ENCODE data around the gene SLC2A11. TPM values are rescaled to one million over a fixed set of nuclear protein-coding genes. Genes with fewer than 3 reads are reported as not detected.

The SLC2A11 gene
- total and polyA plus RNA-seq, 9 of the 15 experiments (the other 6 are each of a cell fraction or from before 2014, with no cell fraction given), result 0.44 to 2.7 (median 2.1) TPM

DNA sequence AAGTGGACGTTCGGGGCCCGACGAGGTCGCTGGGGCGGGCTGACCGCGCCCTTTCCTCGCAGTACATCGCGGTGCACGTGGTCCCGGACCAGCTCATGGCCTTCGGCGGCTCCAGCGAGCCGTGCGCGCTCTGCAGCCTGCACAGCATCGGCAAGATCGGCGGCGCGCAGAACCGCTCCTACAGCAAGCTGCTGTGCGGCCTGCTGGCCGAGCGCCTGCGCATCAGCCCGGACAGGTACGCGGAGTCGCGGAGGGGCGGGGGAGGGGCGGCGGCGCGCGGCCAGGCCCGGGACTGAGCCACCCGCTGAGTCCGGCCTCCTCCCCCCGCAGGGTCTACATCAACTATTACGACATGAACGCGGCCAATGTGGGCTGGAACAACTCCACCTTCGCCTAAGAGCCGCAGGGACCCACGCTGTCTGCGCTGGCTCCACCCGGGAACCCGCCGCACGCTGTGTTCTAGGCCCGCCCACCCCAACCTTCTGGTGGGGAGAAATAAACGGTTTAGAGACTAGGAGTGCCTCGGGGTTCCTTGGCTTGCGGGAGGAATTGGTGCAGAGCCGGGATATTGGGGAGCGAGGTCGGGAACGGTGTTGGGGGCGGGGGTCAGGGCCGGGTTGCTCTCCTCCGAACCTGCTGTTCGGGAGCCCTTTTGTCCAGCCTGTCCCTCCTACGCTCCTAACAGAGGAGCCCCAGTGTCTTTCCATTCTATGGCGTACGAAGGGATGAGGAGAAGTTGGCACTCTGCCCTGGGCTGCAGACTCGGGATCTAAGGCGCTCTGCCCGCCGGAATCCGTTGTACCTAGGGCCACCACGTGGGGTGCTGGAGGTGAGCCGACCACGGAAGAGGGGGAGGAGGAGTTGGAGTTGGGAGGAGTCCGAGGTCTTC is 37.3 kb downstream of the SLC2A11 start (continued):
- TF ChIP-seq, protein P1, sequence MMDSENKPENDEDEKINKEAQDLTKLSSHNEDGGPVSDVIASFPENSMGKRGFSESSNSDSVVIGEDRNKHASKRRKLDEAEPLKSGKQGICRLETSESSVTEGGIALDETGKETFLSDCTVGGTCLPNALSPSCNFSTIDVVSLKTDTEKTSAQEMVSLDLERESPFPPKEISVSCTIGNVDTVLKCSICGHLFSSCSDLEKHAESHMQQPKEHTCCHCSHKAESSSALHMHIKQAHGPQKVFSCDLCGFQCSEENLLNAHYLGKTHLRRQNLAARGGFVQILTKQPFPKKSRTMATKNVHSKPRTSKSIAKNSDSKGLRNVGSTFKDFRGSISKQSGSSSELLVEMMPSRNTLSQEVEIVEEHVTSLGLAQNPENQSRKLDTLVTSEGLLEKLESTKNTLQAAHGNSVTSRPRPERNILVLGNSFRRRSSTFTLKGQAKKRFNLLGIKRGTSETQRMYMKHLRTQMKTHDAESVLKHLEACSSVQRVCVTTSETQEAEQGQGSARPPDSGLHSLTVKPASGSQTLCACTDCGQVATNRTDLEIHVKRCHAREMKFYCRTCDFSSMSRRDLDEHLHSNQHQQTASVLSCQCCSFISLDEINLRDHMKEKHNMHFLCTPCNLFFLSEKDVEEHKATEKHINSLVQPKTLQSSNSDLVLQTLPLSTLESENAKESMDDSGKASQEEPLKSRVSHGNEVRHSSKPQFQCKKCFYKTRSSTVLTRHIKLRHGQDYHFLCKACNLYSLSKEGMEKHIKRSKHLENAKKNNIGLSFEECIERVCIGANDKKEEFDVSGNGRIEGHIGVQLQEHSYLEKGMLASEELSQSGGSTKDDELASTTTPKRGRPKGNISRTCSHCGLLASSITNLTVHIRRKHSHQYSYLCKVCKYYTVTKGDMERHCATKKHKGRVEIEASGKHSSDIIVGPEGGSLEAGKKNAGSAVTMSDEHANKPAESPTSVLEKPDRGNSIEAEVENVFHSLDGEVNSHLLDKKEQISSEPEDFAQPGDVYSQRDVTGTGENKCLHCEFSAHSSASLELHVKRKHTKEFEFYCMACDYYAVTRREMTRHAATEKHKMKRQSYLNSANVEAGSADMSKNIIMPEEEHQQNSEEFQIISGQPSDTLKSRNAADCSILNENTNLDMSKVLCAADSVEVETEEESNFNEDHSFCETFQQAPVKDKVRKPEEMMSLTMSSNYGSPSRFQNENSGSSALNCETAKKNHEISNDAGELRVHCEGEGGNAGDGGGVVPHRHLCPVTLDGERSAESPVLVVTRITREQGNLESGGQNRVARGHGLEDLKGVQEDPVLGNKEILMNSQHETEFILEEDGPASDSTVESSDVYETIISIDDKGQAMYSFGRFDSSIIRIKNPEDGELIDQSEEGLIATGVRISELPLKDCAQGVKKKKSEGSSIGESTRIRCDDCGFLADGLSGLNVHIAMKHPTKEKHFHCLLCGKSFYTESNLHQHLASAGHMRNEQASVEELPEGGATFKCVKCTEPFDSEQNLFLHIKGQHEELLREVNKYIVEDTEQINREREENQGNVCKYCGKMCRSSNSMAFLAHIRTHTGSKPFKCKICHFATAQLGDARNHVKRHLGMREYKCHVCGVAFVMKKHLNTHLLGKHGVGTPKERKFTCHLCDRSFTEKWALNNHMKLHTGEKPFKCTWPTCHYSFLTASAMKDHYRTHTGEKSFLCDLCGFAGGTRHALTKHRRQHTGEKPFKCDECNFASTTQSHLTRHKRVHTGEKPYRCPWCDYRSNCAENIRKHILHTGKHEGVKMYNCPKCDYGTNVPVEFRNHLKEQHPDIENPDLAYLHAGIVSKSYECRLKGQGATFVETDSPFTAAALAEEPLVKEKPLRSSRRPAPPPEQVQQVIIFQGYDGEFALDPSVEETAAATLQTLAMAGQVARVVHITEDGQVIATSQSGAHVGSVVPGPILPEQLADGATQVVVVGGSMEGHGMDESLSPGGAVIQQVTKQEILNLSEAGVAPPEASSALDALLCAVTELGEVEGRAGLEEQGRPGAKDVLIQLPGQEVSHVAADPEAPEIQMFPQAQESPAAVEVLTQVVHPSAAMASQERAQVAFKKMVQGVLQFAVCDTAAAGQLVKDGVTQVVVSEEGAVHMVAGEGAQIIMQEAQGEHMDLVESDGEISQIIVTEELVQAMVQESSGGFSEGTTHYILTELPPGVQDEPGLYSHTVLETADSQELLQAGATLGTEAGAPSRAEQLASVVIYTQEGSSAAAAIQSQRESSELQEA (IDR thresholded peaks at IDR 0.05; ENCODE audit: low read depth), result no peak
- TF ChIP-seq SP1 (CRISPR knock-in tag; IDR thresholded peaks at IDR 0.05) (no peak), ZFX (CRISPR knock-in tag; IDR thresholded peaks at IDR 0.05) (peak; percentile 73), ZNF444 (CRISPR knock-in tag; IDR thresholded peaks at IDR 0.05) (no peak), BMI1 (IDR thresholded peaks at IDR 0.05; ENCODE audit: low read length) (no peak), BRF1 (IDR thresholded peaks at IDR 0.05; ENCODE audit: borderline replicate concordance, extremely low read depth, insufficient read length) (no peak), ZBTB7A (IDR thresholded peaks at IDR 0.05; ENCODE audit: borderline replicate concordance, control insufficient read depth, low read depth, low read length) (peak; percentile 46; the same call in 1 of the 2 replicates), ZNF347 (CRISPR knock-in tag; IDR thresholded peaks at IDR 0.05; ENCODE audit: low read depth) (no peak), MAZ (CRISPR knock-in tag; conservative IDR thresholded peaks at IDR 0.05 in 1 of 2, IDR thresholded peaks at IDR 0.05 in 1 of 2) (no peak; a peak in 1 of 4 replicates)
- TF ChIP-seq, protein P2, sequence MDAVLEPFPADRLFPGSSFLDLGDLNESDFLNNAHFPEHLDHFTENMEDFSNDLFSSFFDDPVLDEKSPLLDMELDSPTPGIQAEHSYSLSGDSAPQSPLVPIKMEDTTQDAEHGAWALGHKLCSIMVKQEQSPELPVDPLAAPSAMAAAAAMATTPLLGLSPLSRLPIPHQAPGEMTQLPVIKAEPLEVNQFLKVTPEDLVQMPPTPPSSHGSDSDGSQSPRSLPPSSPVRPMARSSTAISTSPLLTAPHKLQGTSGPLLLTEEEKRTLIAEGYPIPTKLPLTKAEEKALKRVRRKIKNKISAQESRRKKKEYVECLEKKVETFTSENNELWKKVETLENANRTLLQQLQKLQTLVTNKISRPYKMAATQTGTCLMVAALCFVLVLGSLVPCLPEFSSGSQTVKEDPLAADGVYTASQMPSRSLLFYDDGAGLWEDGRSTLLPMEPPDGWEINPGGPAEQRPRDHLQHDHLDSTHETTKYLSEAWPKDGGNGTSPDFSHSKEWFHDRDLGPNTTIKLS (IDR thresholded peaks at IDR 0.05; ENCODE audit: borderline replicate concordance, low read depth), result no peak
- TF ChIP-seq, protein P3, sequence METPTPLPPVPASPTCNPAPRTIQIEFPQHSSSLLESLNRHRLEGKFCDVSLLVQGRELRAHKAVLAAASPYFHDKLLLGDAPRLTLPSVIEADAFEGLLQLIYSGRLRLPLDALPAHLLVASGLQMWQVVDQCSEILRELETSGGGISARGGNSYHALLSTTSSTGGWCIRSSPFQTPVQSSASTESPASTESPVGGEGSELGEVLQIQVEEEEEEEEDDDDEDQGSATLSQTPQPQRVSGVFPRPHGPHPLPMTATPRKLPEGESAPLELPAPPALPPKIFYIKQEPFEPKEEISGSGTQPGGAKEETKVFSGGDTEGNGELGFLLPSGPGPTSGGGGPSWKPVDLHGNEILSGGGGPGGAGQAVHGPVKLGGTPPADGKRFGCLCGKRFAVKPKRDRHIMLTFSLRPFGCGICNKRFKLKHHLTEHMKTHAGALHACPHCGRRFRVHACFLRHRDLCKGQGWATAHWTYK (CRISPR knock-in tag; IDR thresholded peaks at IDR 0.05), result peak; percentile 34; the same call in 1 of the 2 replicates
